H9 (cell line): ENCODE results near the gene RALGPS2. TPM values are rescaled to one million over a fixed set of nuclear protein-coding genes. Genes with fewer than 3 reads are reported as not detected.

Experiments used
- DNase-seq: peaks from one replicate; pipeline ENCODE4 v3.0.0-alpha.2; 2017
- H2AFZ ChIP-seq: one replicate; pipeline ENCODE4 v1.6.1; 2013; ENCODE audit warnings: mild to moderate bottlenecking, low read length, control low read depth, moderate library complexity
- H2AK5ac ChIP-seq: 2 replicates; pipeline ENCODE4 v1.6.1; 2013; ENCODE audit warnings: low read length, control low read depth, mixed read lengths; ENCODE audit not compliant: insufficient read length
- H2BK120ac ChIP-seq: one replicate; pipeline ENCODE4 v1.6.1; 2013; ENCODE audit warnings: low read depth, mild to moderate bottlenecking, low read length, control low read depth, inconsistent platforms; ENCODE audit not compliant: poor library complexity, severe bottlenecking
- H2BK12ac ChIP-seq: 2 replicates; pipeline ENCODE4 v1.6.1; 2013; ENCODE audit warnings: low read length, control low read depth, mixed read lengths, low read depth; ENCODE audit not compliant: insufficient read length
- H2BK15ac ChIP-seq: 2 replicates; pipeline ENCODE4 v1.6.1; 2013; ENCODE audit warnings: low read depth, low read length, control low read depth
- H2BK20ac ChIP-seq: one replicate; pipeline ENCODE4 v1.6.1; 2013; ENCODE audit warnings: low read depth, mild to moderate bottlenecking, low read length, control low read depth, inconsistent platforms; ENCODE audit not compliant: poor library complexity, severe bottlenecking
- H2BK5ac ChIP-seq: 2 replicates; pipeline ENCODE4 v1.6.1; 2013; ENCODE audit warnings: low read length, control low read depth, mixed read lengths; ENCODE audit not compliant: insufficient read length
- H3K14ac ChIP-seq: 2 replicates; pipeline ENCODE4 v1.6.1; 2013; ENCODE audit warnings: low read length, control low read depth; ENCODE audit not compliant: insufficient read depth
- H3K18ac ChIP-seq: 2 replicates; pipeline ENCODE4 v1.6.1; 2013; ENCODE audit warnings: low read depth, mild to moderate bottlenecking, mixed read lengths, low read length, control low read depth; ENCODE audit not compliant: insufficient read length
- H3K23ac ChIP-seq: 2 replicates; pipeline ENCODE4 v1.6.1; 2013; ENCODE audit warnings: low read length, control low read depth, mixed read lengths, low read depth; ENCODE audit not compliant: insufficient read length
- H3K23me2 ChIP-seq: 2 replicates; pipeline ENCODE4 v1.6.1; 2013; ENCODE audit warnings: low read depth, mild to moderate bottlenecking, mixed read lengths, low read length, control low read depth; ENCODE audit not compliant: insufficient read length, poor library complexity, severe bottlenecking
- H3K27ac ChIP-seq: 2 replicates; pipeline ENCODE4 v1.5.1; 2013; ENCODE audit warnings: low read length, control low read depth, mixed read lengths, low read depth; ENCODE audit not compliant: insufficient read length
- H3K27me3 ChIP-seq: 2 replicates; pipeline ENCODE4 v1.6.1; 2013; ENCODE audit warnings: low read length, control low read depth, inconsistent platforms; ENCODE audit not compliant: insufficient read depth
- H3K4ac ChIP-seq: 2 replicates; pipeline ENCODE4 v1.6.1; 2013; ENCODE audit warnings: low read depth, mild to moderate bottlenecking, control low read depth, inconsistent platforms, low read length, moderate library complexity
- H3K4me1 ChIP-seq: 2 replicates; pipeline ENCODE4 v1.6.1; 2013; ENCODE audit warnings: low read length, control low read depth, inconsistent platforms; ENCODE audit not compliant: insufficient read depth
- H3K4me2 ChIP-seq: 2 replicates; pipeline ENCODE4 v1.6.1; 2013; ENCODE audit warnings: low read length, control low read depth, mixed read lengths; ENCODE audit not compliant: insufficient read length, insufficient read depth
- H3K56ac ChIP-seq: 2 replicates; pipeline ENCODE4 v1.6.1; 2013; ENCODE audit warnings: low read depth, mild to moderate bottlenecking, mixed read lengths, low read length, control low read depth; ENCODE audit not compliant: insufficient read length
- H3K79me1 ChIP-seq: 2 replicates; pipeline ENCODE4 v1.6.1; 2013; ENCODE audit warnings: low read depth, mild to moderate bottlenecking, moderate library complexity, low read length, control low read depth, inconsistent platforms; ENCODE audit not compliant: insufficient read depth, poor library complexity, severe bottlenecking
- H3K79me2 ChIP-seq: 2 replicates; pipeline ENCODE4 v1.6.1; 2013; ENCODE audit warnings: low read length, control low read depth, inconsistent platforms; ENCODE audit not compliant: insufficient read depth
- H3K9ac ChIP-seq: 2 replicates; pipeline ENCODE4 v1.6.1; 2013; ENCODE audit warnings: low read length, control low read depth, mixed read lengths; ENCODE audit not compliant: insufficient read length; ENCODE audit errors: extremely low read depth
- H3K9me3 ChIP-seq: one replicate; pipeline ENCODE4 v1.6.1; 2013; ENCODE audit warnings: low read depth, low read length, inconsistent platforms; ENCODE audit not compliant: control insufficient read depth
- H3T11ph ChIP-seq: one replicate; pipeline ENCODE4 v1.6.1; 2013; ENCODE audit warnings: mild to moderate bottlenecking, low read length, control low read depth, inconsistent platforms
- H4K20me1 ChIP-seq: one replicate; pipeline ENCODE4 v1.6.1; 2013; ENCODE audit not compliant: control insufficient read depth, insufficient read length, insufficient read depth
- H4K5ac ChIP-seq: 2 replicates; pipeline ENCODE4 v1.6.1; 2013; ENCODE audit warnings: low read depth, mild to moderate bottlenecking, mixed read lengths, low read length, control low read depth; ENCODE audit not compliant: insufficient read length
- H4K8ac ChIP-seq: replicated peaks from 2 replicates; pipeline ENCODE4 v1.6.1; 2013; ENCODE audit warnings: low read length, control low read depth, mixed read lengths, low read depth; ENCODE audit not compliant: insufficient read length
- H4K91ac ChIP-seq: 2 replicates; pipeline ENCODE4 v1.6.1; 2013; ENCODE audit warnings: low read depth, mild to moderate bottlenecking, moderate library complexity, mixed read lengths, low read length, control low read depth; ENCODE audit not compliant: insufficient read length
- H3K27ac Mint-ChIP-seq, 3 experiments: 2 replicates in 2 of 3; 3 replicates in 1 of 3; pipeline ENCODE4 v1.8.0; 2020 to 2021; ENCODE audit warnings: mixed read lengths in 3 of 3, mild to moderate bottlenecking in 1 of 3, moderate library complexity in 1 of 3
- H3K27me3 Mint-ChIP-seq: 2 replicates; pipeline ENCODE4 v1.8.0; 2021; ENCODE audit warnings: low read depth, mild to moderate bottlenecking, moderate library complexity, mixed read lengths
- H3K36me3 Mint-ChIP-seq, 3 experiments: 2 replicates in 2 of 3; 3 replicates in 1 of 3; pipeline ENCODE4 v1.8.0; 2020 to 2021; ENCODE audit warnings: low read depth in 3 of 3, mixed read lengths in 3 of 3; ENCODE audit not compliant: insufficient read depth in 1 of 3
- H3K4me1 Mint-ChIP-seq, 2 experiments: 2 replicates each; pipeline ENCODE4 v1.8.0; 2020; ENCODE audit warnings: mixed read lengths in 2 of 2
- H3K4me3 Mint-ChIP-seq, 2 experiments: 2 replicates in 1 of 2; 3 replicates in 1 of 2; pipeline ENCODE4 v1.8.0; 2020 to 2021; ENCODE audit warnings: mild to moderate bottlenecking in 2 of 2, mixed read lengths in 2 of 2, moderate library complexity in 1 of 2
- H3K9me3 Mint-ChIP-seq, 2 experiments: 2 replicates in 1 of 2; 3 replicates in 1 of 2; pipeline ENCODE4 v1.8.0; 2020; ENCODE audit warnings: mild to moderate bottlenecking in 2 of 2, mixed read lengths in 2 of 2, moderate library complexity in 1 of 2
- WGBS: extraction: QIAGEN DNeasy Blood & Tissue Kit; methylation state at CpG from one replicate; pipeline ENCODE4 v1.1.7; 2013; ENCODE audit warnings: missing lambda C conversion rate, low lambda C conversion rate, mixed read lengths; ENCODE audit not compliant: insufficient read length; ENCODE audit errors: extremely low coverage; 5-methylcytosine and 5-hydroxymethylcytosine counted together
- total RNA-seq: library from RNA; stranded (reverse); gene quantifications from 2 replicates; pipeline ENCODE4 v1.2.1, GENCODE V29; 2021
- TF ChIP-seq, protein P1 (sequence below): fragments of 200-600 bp; sonication (generic); conservative IDR thresholded peaks from 3 replicates; pipeline ENCODE4 v1.8.0; 2021; ENCODE audit warnings: antibody characterized with exemption, mild to moderate bottlenecking

The RALGPS2 gene
- total RNA-seq, 1 experiment from 2014 or later: 32.6 TPM

DNA sequence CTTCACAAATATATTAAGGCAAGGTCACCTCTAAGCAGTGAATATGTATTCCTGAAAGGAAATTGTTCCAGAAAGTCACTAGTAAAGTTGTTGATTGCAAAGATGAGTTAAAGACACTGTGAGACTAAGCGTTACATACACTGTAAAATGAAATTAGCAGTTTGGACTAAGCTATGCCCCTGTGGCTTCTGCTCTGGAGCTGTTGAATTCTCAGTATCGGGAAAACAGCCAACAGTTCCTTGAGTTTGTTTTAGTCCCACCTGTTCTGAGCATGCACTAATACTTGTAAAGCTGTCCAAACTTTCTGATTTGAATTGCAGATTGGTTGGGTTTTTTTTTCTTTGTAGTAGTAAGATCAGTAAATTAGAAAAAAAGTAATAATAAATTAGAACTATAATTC is 124.9 kb downstream of the RALGPS2 start:
- no peak overlapping the region for H3K27ac ChIP-seq
- no peaks in the 10 kb centered on the region for H3K9me3 ChIP-seq
- no peak overlapping the region for H2BK20ac ChIP-seq
- H3K23ac ChIP-seq: no peak overlapping the region
- H2BK12ac ChIP-seq: no peak overlapping the region
- no peak overlapping the region for H2BK5ac ChIP-seq
- H3K79me1 ChIP-seq: no peaks in the 10 kb centered on the region
- no peaks in the 10 kb centered on the region for H3K79me2 ChIP-seq
- no peak overlapping the region for H2BK15ac ChIP-seq
- H4K91ac ChIP-seq: no peak overlapping the region
- no peaks in the 10 kb centered on the region for H3K23me2 ChIP-seq
- Mint-ChIP-seq H3K36me3 (no peaks in the 10 kb centered on the region), H3K4me3 (no peak overlapping the region), H3K27me3 (no peaks in the 10 kb centered on the region), H3K27ac (0 out of 7 replicates have a peak overlapping the region, but pooled peaks of 1 of the 3 experiments have one; percentile 53), H3K4me1 (peaks cover 0 to 3% of the 10 kb centered on the region in 2 experiments; a peak in 1 of 4 replicates), H3K9me3 (no peaks in the 10 kb centered on the region)
- TF ChIP-seq, protein P1, sequence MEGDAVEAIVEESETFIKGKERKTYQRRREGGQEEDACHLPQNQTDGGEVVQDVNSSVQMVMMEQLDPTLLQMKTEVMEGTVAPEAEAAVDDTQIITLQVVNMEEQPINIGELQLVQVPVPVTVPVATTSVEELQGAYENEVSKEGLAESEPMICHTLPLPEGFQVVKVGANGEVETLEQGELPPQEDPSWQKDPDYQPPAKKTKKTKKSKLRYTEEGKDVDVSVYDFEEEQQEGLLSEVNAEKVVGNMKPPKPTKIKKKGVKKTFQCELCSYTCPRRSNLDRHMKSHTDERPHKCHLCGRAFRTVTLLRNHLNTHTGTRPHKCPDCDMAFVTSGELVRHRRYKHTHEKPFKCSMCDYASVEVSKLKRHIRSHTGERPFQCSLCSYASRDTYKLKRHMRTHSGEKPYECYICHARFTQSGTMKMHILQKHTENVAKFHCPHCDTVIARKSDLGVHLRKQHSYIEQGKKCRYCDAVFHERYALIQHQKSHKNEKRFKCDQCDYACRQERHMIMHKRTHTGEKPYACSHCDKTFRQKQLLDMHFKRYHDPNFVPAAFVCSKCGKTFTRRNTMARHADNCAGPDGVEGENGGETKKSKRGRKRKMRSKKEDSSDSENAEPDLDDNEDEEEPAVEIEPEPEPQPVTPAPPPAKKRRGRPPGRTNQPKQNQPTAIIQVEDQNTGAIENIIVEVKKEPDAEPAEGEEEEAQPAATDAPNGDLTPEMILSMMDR: no peak
- no peak overlapping the region for H4K8ac ChIP-seq
- H3T11ph ChIP-seq: no peak overlapping the region
- no peak overlapping the region for H2AK5ac ChIP-seq
- no peak overlapping the region for H2BK120ac ChIP-seq
- no CpG with 5 or more reads among the region's 2 CpGs for WGBS
- H3K18ac ChIP-seq: no peak overlapping the region
- H3K9ac ChIP-seq: no peak overlapping the region
- H2AFZ ChIP-seq: no peak overlapping the region
- H3K14ac ChIP-seq: no peak overlapping the region
- H3K27me3 ChIP-seq: no peaks in the 10 kb centered on the region
- H3K4ac ChIP-seq: no peak overlapping the region
- no peak overlapping the region for H3K56ac ChIP-seq
- H4K5ac ChIP-seq: no peak overlapping the region
- no peak overlapping the region for H3K4me2 ChIP-seq
- no peak for DNase-seq
- no peaks in the 10 kb centered on the region for H4K20me1 ChIP-seq
- no peaks in the 10 kb centered on the region for H3K4me1 ChIP-seq
